Fibroblast of lung (primary cell): ENCODE measurements around the gene IMMP2L. TPM values are rescaled to one million over a fixed set of nuclear protein-coding genes. Genes with fewer than 3 reads are reported as not detected.

Source experiments
- DNase-seq, 2 donors: peaks; one replicate each; pipeline versions ENCODE4 v3.0.0 to v3.0.0-alpha.2; 2010; ENCODE audit warnings: low read depth in 2 of 2
- H2AFZ ChIP-seq: 2 replicates; pipeline ENCODE4 v1.5.1; 2012; ENCODE audit warnings: low read length, control low read depth, inconsistent platforms
- H3K27ac ChIP-seq: 2 replicates; pipeline ENCODE4 v1.5.1; 2011; ENCODE audit warnings: low read length, control low read depth; ENCODE audit not compliant: insufficient read depth
- H3K27me3 ChIP-seq: 2 replicates; pipeline ENCODE4 v1.5.1; 2011; ENCODE audit warnings: mild to moderate bottlenecking, low read length; ENCODE audit not compliant: control insufficient read depth, insufficient read depth
- H3K36me3 ChIP-seq: 2 replicates; pipeline ENCODE4 v1.5.1; 2011; ENCODE audit warnings: low read length; ENCODE audit not compliant: control insufficient read depth, insufficient read depth
- H3K4me1 ChIP-seq: 2 replicates; pipeline ENCODE4 v1.5.1; 2011; ENCODE audit warnings: low read length; ENCODE audit not compliant: control insufficient read depth, insufficient read depth; ENCODE audit errors: extremely low read depth
- H3K4me2 ChIP-seq: 2 replicates; pipeline ENCODE4 v1.5.1; 2011; ENCODE audit warnings: low read length, control low read depth; ENCODE audit not compliant: insufficient read depth; ENCODE audit errors: extremely low read depth
- H3K4me3 ChIP-seq, 4 experiments: fragments of 200-600 bp in 1 of 4; sonication (generic) in 1 of 4; replicated peaks in 1 of 4; 2 replicates each; pipeline ENCODE4 v1.5.1; 2011 to 2016; ENCODE audit warnings: low read length in 4 of 4, low read depth in 3 of 4, mild to moderate bottlenecking in 3 of 4, control low read depth in 2 of 4, inconsistent platforms in 1 of 4, mixed read lengths in 1 of 4; ENCODE audit not compliant: insufficient read depth in 1 of 4; ENCODE audit errors: control extremely low read depth in 1 of 4
- H3K79me2 ChIP-seq: 2 replicates; pipeline ENCODE4 v1.5.1; 2012; ENCODE audit warnings: mild to moderate bottlenecking, low read length, inconsistent platforms; ENCODE audit not compliant: control insufficient read depth, insufficient read depth
- H3K9ac ChIP-seq: 2 replicates; pipeline ENCODE4 v1.5.1; 2011; ENCODE audit warnings: mild to moderate bottlenecking, low read length, control low read depth; ENCODE audit not compliant: insufficient read depth
- H3K9me3 ChIP-seq: 2 replicates; pipeline ENCODE4 v1.5.1; 2012; ENCODE audit warnings: low read depth, low read length; ENCODE audit not compliant: control insufficient read depth, insufficient read depth
- H4K20me1 ChIP-seq: 2 replicates; pipeline ENCODE4 v1.5.1; 2011; ENCODE audit warnings: low read length; ENCODE audit not compliant: control insufficient read depth, insufficient read depth; ENCODE audit errors: extremely low read depth
- CTCF ChIP-seq, 2 donors: IDR thresholded peaks in 1 of 2; conservative IDR thresholded peaks in 1 of 2; 1 replicate in 1 of 2; 2 replicates in 1 of 2; pipeline ENCODE4 v1.5.1; 2011 to 2012; ENCODE audit warnings: low read length in 2 of 2, control low read depth in 1 of 2, inconsistent platforms in 1 of 2, low read depth in 1 of 2, mild to moderate bottlenecking in 1 of 2
- EZH2 ChIP-seq: IDR thresholded peaks from 2 replicates; pipeline ENCODE4 v1.5.1; 2012; ENCODE audit warnings: low read length, control low read depth, mild to moderate bottlenecking; ENCODE audit errors: missing control alignments
- polyA plus RNA-seq, 2 donors: library from polyadenylated mRNA; depleted of rRNA in 1 of 2; stranded (reverse) in 1 of 2; unstranded in 1 of 2; fragments of >200 nt; gene quantifications; 2 replicates each; pipeline ENCODE4 v1.2.1, GENCODE V29; 2011 to 2012; ENCODE audit warnings: missing spikeins in 1 of 2
- total RNA-seq: library from RNA; depleted of rRNA; stranded (reverse); fragments of >200 nt; gene quantifications from 2 replicates; pipeline ENCODE4 v1.2.1, GENCODE V29; 2014

IMMP2L gene
- total and polyA plus RNA-seq, 2 donors (not counting 1 experiment from before 2014, with no cell fraction given): 6.9 to 14.4 TPM

GRCh38 chr7:110853263-110853662 is 709.0 kb downstream of the IMMP2L start:
- Histone ChIP-seq H4K20me1 (no peaks in the 10 kb centered on the region), H3K4me3 (no peak overlapping the region), H3K9me3 (no peaks in the 10 kb centered on the region), H3K27me3 (no peaks in the 10 kb centered on the region), H3K9ac (no peak overlapping the region), H3K4me2 (no peak overlapping the region), H2AFZ (no peak overlapping the region), H3K27ac (no peak overlapping the region), H3K36me3 (no peaks in the 10 kb centered on the region), H3K4me1 (no peaks in the 10 kb centered on the region), H3K79me2 (no peaks in the 10 kb centered on the region)
- DNase-seq: no peak
- TF ChIP-seq EZH2 (no peak), CTCF (conservative IDR thresholded peaks at IDR 0.05 in 1 of 2, IDR thresholded peaks at IDR 0.05 in 1 of 2; ENCODE audit: low read depth in 1 of 2, low read length in 2 of 2) (no peak)

GRCh38 chr7:110852156-110852940 is 709.9 kb downstream of the IMMP2L start:
- no peaks in the 10 kb centered on the region for H3K79me2 ChIP-seq
- H3K4me3 ChIP-seq: no peak overlapping the region
- H3K27ac ChIP-seq: no peak overlapping the region
- H2AFZ ChIP-seq: no peak overlapping the region
- H3K4me1 ChIP-seq: no peaks in the 10 kb centered on the region
- no peaks in the 10 kb centered on the region for H3K9me3 ChIP-seq
- H4K20me1 ChIP-seq: no peaks in the 10 kb centered on the region
- DNase-seq: no peak
- TF ChIP-seq CTCF (conservative IDR thresholded peaks at IDR 0.05 in 1 of 2, IDR thresholded peaks at IDR 0.05 in 1 of 2; ENCODE audit: low read depth in 1 of 2, low read length in 2 of 2): no peak
- TF ChIP-seq EZH2: no peak
- H3K9ac ChIP-seq: no peak overlapping the region
- no peak overlapping the region for H3K4me2 ChIP-seq
- H3K36me3 ChIP-seq: no peaks in the 10 kb centered on the region
- no peaks in the 10 kb centered on the region for H3K27me3 ChIP-seq

GRCh38 chr7:110850224-110850623 is 712.1 kb downstream of the IMMP2L start:
- H3K36me3 ChIP-seq: no peaks in the 10 kb centered on the region
- H3K9ac ChIP-seq: no peak overlapping the region
- H4K20me1 ChIP-seq: no peaks in the 10 kb centered on the region
- TF ChIP-seq CTCF (conservative IDR thresholded peaks at IDR 0.05 in 1 of 2, IDR thresholded peaks at IDR 0.05 in 1 of 2; ENCODE audit: low read depth in 1 of 2, low read length in 2 of 2): no peak
- no peak for TF ChIP-seq EZH2
- H3K9me3 ChIP-seq: no peaks in the 10 kb centered on the region
- no peak overlapping the region for H2AFZ ChIP-seq
- no peaks in the 10 kb centered on the region for H3K79me2 ChIP-seq
- no peak for DNase-seq
- no peak overlapping the region for H3K4me3 ChIP-seq
- no peaks in the 10 kb centered on the region for H3K27me3 ChIP-seq
- no peak overlapping the region for H3K27ac ChIP-seq
- H3K4me1 ChIP-seq: no peaks in the 10 kb centered on the region
- no peak overlapping the region for H3K4me2 ChIP-seq
